GM12878 (cell line): Measurements from ENCODE around the gene INKA1. TPM values are rescaled to one million over a fixed set of nuclear protein-coding genes. Genes with fewer than 3 reads are reported as not detected.

ENCODE experiments used
- ATAC-seq: fragments of 200-7000 bp; cut with Tn5 transposase; 3 replicates; pipeline ENCODE4 v1.9.1; 2020; ENCODE audit warnings: mild to moderate bottlenecking, moderate library complexity
- BruUV-seq: library from RNA; stranded (reverse); fragments of 400-500 nt; replicated peaks from 2 replicates; lab custom pipeline; 2021; lab: Mats Ljungman, UMichigan
- CTCF ChIA-PET: fragments of 300-600 bp; sonication (Branson Sonifier 250); formaldehyde crosslinking; extraction: SDS; loops from one replicate; lab custom pipeline; 2021; ENCODE audit warnings: inconsistent platforms; lab: Yijun Ruan, JAX
- POLR2A ChIA-PET: fragments of 350-600 bp; formaldehyde crosslinking; extraction: SDS; loops from one replicate; lab custom pipeline; 2021; ENCODE audit warnings: inconsistent platforms; lab: Charles Lee
- RAD21 ChIA-PET: fragments of 300-600 bp; sonication (Branson Sonifier 250); formaldehyde crosslinking; loops from one replicate; lab custom pipeline; 2023; ENCODE audit warnings: antibody characterized with exemption; ENCODE audit not compliant: unreplicated experiment; lab: Charles Lee
- SMC1A ChIA-PET: fragments of 300-600 bp; sonication (Branson Sonifier 250); formaldehyde crosslinking; loops from one replicate; lab custom pipeline; 2023; ENCODE audit not compliant: unreplicated experiment, uncharacterized antibody; lab: Charles Lee
- DNase-seq: peaks from one replicate; pipeline ENCODE4 v3.0.0-alpha.2; 2011; ENCODE audit warnings: low read depth, low spot score
- FAIRE-seq: peaks from 3 replicates; lab custom pipeline; 2011; peaks lifted over from hg19 to GRCh38; lab: Jason Lieb, UNC
- H2AFZ ChIP-seq: 2 replicates; pipeline ENCODE4 v1.6.0; 2011; ENCODE audit warnings: low read depth, low read length, control low read depth; ENCODE audit not compliant: control insufficient read depth
- H3K27ac ChIP-seq: 2 replicates; pipeline ENCODE4 v1.5.1; 2011; ENCODE audit warnings: control low read depth; ENCODE audit not compliant: control insufficient read depth, insufficient read depth
- H3K27me3 ChIP-seq, 2 experiments: replicated peaks in 1 of 2; 2 replicates each; pipeline versions ENCODE4 v1.6.0 to v1.6.1; 2011; ENCODE audit warnings: low read length in 1 of 2; ENCODE audit not compliant: control insufficient read depth in 2 of 2, insufficient read depth in 2 of 2
- H3K36me3 ChIP-seq, 2 experiments: 2 replicates each; pipeline ENCODE4 v1.5.1; 2011; ENCODE audit warnings: low read length in 1 of 2; ENCODE audit not compliant: control insufficient read depth in 2 of 2, insufficient read depth in 2 of 2
- H3K4me1 ChIP-seq: 2 replicates; pipeline ENCODE4 v1.6.1; 2011; ENCODE audit warnings: mild to moderate bottlenecking, low read length, moderate library complexity, mixed read lengths; ENCODE audit not compliant: control insufficient read depth, insufficient read depth
- H3K4me2 ChIP-seq: 2 replicates; pipeline ENCODE4 v1.6.0; 2011; ENCODE audit warnings: control low read depth; ENCODE audit not compliant: control insufficient read depth, insufficient read depth
- H3K4me3 ChIP-seq: fragments of 200-600 bp; sonication (generic); 2 replicates; pipeline ENCODE4 v1.5.1; 2016
- H3K79me2 ChIP-seq: 2 replicates; pipeline ENCODE4 v1.6.0; 2011; ENCODE audit warnings: low read length; ENCODE audit not compliant: control insufficient read depth, insufficient read depth
- H3K9ac ChIP-seq: 2 replicates; pipeline ENCODE4 v1.8.0; 2011; ENCODE audit warnings: low read length, control low read depth, mixed read lengths; ENCODE audit not compliant: control insufficient read depth, insufficient read depth
- H3K9me3 ChIP-seq: replicated peaks from 3 replicates; pipeline ENCODE4 v1.5.1; 2011; ENCODE audit warnings: mild to moderate bottlenecking, low read length; ENCODE audit not compliant: control insufficient read depth, insufficient read depth
- H4K20me1 ChIP-seq: 2 replicates; pipeline ENCODE4 v1.6.0; 2011; ENCODE audit not compliant: control insufficient read depth, insufficient read depth
- CBX5 ChIP-seq: sonication (generic); IDR thresholded peaks from 2 replicates; pipeline ENCODE4 v1.6.1; 2016; ENCODE audit warnings: low read depth, moderate library complexity, mild to moderate bottlenecking, inconsistent platforms
- GATAD2B ChIP-seq: fragments of 450-650 bp; conservative IDR thresholded peaks from 2 replicates; pipeline ENCODE4 v1.6.1; 2017; ENCODE audit warnings: low read depth, mild to moderate bottlenecking, moderate library complexity
- MEF2A ChIP-seq: IDR thresholded peaks from 2 replicates; pipeline ENCODE4 v1.6.1; 2011; ENCODE audit warnings: low read depth, mild to moderate bottlenecking, low read length, moderate library complexity; ENCODE audit not compliant: insufficient read depth
- NFYA ChIP-seq: IDR thresholded peaks from 2 replicates; pipeline ENCODE4 v1.6.1; 2011; ENCODE audit warnings: low read depth, mild to moderate bottlenecking, low read length, improper control_type of control experiment, borderline replicate concordance
- RELA ChIP-seq: fragments of 450-650 bp; IDR thresholded peaks from 2 replicates; pipeline ENCODE4 v1.8.0; 2014; ENCODE audit warnings: borderline replicate concordance; ENCODE audit not compliant: partially characterized antibody
- SIN3A ChIP-seq: IDR thresholded peaks from 2 replicates; pipeline ENCODE4 v1.6.1; 2012; ENCODE audit warnings: low read depth, low read length, improper control_type of control experiment
- SMAD5 ChIP-seq: IDR thresholded peaks from 2 replicates; pipeline ENCODE4 v1.6.1; 2016; ENCODE audit warnings: antibody characterized with exemption, low read depth
- SMARCA5 ChIP-seq: fragments of 450-650 bp; IDR thresholded peaks from 2 replicates; pipeline ENCODE4 v1.6.1; 2017; ENCODE audit warnings: mild to moderate bottlenecking
- SREBF2 ChIP-seq: IDR thresholded peaks from 2 replicates; pipeline ENCODE4 v1.6.1; 2012; ENCODE audit warnings: mild to moderate bottlenecking, low read length
- SUZ12 ChIP-seq: fragments of 200-600 bp; sonication (generic); IDR thresholded peaks from one replicate; pipeline ENCODE4 v1.6.1; 2018; ENCODE audit warnings: antibody characterized with exemption, mild to moderate bottlenecking; ENCODE audit not compliant: unreplicated experiment
- TCF12 ChIP-seq: IDR thresholded peaks from 2 replicates; pipeline ENCODE4 v1.6.1; 2011; ENCODE audit warnings: low read depth, mild to moderate bottlenecking, low read length
- ZNF274 ChIP-seq: IDR thresholded peaks from one replicate; pipeline ENCODE4 v1.8.0; 2011; ENCODE audit not compliant: insufficient read length, insufficient read depth
- WGBS: methylation state at CpG from one replicate; pipeline ENCODE4 v1.1.6; 2016; ENCODE audit warnings: low lambda C conversion rate; ENCODE audit not compliant: insufficient replicate concordance, insufficient coverage; ENCODE audit errors: missing lambda C conversion rate; 5-methylcytosine and 5-hydroxymethylcytosine counted together
- in situ Hi-C: fragments of 300-500 bp; cut with MboI; formaldehyde crosslinking; loops from 9 replicates; pipeline ENCODE4 v1.14.3; 2018; ENCODE audit warnings: mixed read lengths
- intact Hi-C: fragments of 100-400 bp; cut with micrococcal nuclease; formaldehyde crosslinking; loops from one replicate; pipeline ENCODE4 v1.14.2; 2022; ENCODE audit not compliant: unreplicated experiment
- polyA plus RNA-seq, 11 experiments: library from polyadenylated mRNA; depleted of rRNA in 4 of 11; unstranded in 6 of 11; stranded (reverse) in 5 of 11; fragments of >200 nt; fragmentation: Nextera tagmentation in 4 of 11; fragmentation: Illumina TruSeq in 1 of 11; extraction: Ambion mirVana in 4 of 11; extraction: Trizol in 1 of 11; gene quantifications; 1 replicate in 1 of 11; 2 replicates in 10 of 11; pipeline versions ENCODE4 v1.2.1 to v1.2.3, GENCODE V29; 2011 to 2016; ENCODE audit warnings: inconsistent platforms in 2 of 11, missing spikeins in 2 of 11, low read depth in 1 of 11
- total RNA-seq, 4 experiments: library from RNA; depleted of rRNA in 3 of 4; stranded (reverse); fragments of >200 nt in 3 of 4; fragmentation: Illumina TruSeq in 1 of 4; extraction: Trizol in 1 of 4; gene quantifications; 2 replicates each; pipeline versions ENCODE4 v1.2.1 to v1.2.3, GENCODE V29; 2013 to 2021
- TF ChIP-seq, protein P1 (sequence below): fragments of 450-650 bp; IDR thresholded peaks from 2 replicates; pipeline ENCODE4 v1.6.1; 2016; ENCODE audit warnings: mild to moderate bottlenecking

The INKA1 gene
- total and polyA plus RNA-seq, 10 of the 15 experiments (the other 5 are each of a cell fraction or from before 2014, with no cell fraction given), result 0.32 to 10.5 (median 4.9) TPM

DNA sequence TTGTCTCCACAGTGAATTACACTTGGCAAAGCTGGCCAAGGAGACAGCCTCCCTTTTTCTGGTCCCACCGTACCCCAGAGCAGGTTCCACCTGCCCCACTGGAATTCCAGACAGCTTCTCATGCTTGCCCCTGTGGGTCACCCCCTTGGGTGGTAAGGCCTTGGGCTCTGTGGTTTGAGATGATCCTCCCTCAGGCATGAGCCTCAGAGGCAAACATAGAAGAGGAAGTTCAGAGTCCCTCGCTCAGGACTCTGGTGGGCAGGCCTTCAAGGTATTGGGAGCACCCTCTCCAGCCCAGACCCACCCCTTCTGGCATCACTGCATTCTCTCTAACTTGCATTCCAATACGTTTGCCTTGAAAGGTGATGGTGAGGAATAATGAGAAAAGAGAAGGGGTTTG, 28.3 kb downstream of the INKA1 start:
- Histone ChIP-seq H3K9me3 (no peaks in the 10 kb centered on the region), H3K4me2 (no peak overlapping the region), H3K27ac (no peak overlapping the region), H3K36me3 (peaks cover 5 to 20% of the 10 kb centered on the region in 2 experiments; a peak in 3 of 4 replicates), H4K20me1 (no peaks in the 10 kb centered on the region), H2AFZ (no peak overlapping the region), H3K9ac (no peak overlapping the region), H3K4me1 (no peaks in the 10 kb centered on the region), H3K27me3 (no peaks in the 10 kb centered on the region), H3K4me3 (no peak overlapping the region), H3K79me2 (no peaks in the 10 kb centered on the region)
- DNase-seq, result no peak
- in situ Hi-C loops, result no loop called here
- WGBS, result 93% methylated on average over 3 of the region's 3 CpGs
- BruUV-seq, result no TSS peak
- SMC1A ChIA-PET, result no interaction called here
- no peak for ATAC-seq
- intact Hi-C loops, result no loop called here
- TF ChIP-seq SREBF2, result no peak
- TF ChIP-seq, protein P1, sequence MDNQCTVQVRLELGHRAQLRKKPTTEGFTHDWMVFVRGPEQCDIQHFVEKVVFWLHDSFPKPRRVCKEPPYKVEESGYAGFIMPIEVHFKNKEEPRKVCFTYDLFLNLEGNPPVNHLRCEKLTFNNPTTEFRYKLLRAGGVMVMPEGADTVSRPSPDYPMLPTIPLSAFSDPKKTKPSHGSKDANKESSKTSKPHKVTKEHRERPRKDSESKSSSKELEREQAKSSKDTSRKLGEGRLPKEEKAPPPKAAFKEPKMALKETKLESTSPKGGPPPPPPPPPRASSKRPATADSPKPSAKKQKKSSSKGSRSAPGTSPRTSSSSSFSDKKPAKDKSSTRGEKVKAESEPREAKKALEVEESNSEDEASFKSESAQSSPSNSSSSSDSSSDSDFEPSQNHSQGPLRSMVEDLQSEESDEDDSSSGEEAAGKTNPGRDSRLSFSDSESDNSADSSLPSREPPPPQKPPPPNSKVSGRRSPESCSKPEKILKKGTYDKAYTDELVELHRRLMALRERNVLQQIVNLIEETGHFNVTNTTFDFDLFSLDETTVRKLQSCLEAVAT, result no peak
- no peak for TF ChIP-seq SMAD5
- no peak for TF ChIP-seq GATAD2B
- TF ChIP-seq ZNF274, result no peak
- no peak for TF ChIP-seq SUZ12
- no peak for TF ChIP-seq SIN3A
- TF ChIP-seq SMARCA5, result no peak
- no peak for TF ChIP-seq CBX5
- TF ChIP-seq TCF12, result no peak
- TF ChIP-seq NFYA, result no peak
- no peak for TF ChIP-seq MEF2A
- no peak for TF ChIP-seq RELA
- RAD21 ChIA-PET, result interaction anchor here (0.9 kb wide), 1 partner anchor 14 kb away, joined by 3 read pairs; no protein-coding TSS in a partner anchor
- CTCF ChIA-PET, result interaction anchor here (1.5 to 14.1 kb wide), 4 partner anchors 8 to 74 kb away, joined by 4 to 327 read pairs (median 6); partner anchors contain the start of genes CDHR4, INKA1 and UBA7
- FAIRE-seq, result no peak
- POLR2A ChIA-PET, result no interaction called here
